ENCODE results near the gene PGGT1B.
A peak's percentile ranks its signal among the peaks of the same experiment; 100 is the strongest.
"Not testable (repeated sequence)": the region's sequence is repeated elsewhere in the genome, so short reads cannot be mapped to it uniquely, and the experiment has no call there.

The PGGT1B gene

GRCh38 chr5:115257981-115258380, 4.7 kb downstream of the PGGT1B start:
- no peak for DNase-seq

DNA sequence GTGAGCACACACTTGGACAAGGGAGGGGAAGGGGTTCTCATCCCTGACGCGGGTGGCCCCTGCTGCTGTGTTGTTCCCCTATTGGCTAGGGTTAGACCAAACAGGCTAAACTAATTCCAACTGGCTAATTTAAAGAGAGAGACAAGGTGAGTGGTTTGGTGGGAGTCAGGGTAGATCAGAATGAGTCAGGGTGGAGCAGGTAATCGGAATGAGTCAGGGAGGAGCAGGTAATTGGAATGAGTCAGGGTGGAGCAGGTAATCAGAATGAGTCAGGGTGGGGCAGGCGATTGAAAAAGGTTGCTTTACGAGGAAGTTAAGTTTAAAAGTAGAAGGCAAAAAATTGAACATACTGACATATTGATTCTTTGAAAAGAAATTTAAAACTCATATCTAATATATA, 13.3 kb downstream of the PGGT1B start:
- not testable (repeated sequence) for DNase-seq

DNA sequence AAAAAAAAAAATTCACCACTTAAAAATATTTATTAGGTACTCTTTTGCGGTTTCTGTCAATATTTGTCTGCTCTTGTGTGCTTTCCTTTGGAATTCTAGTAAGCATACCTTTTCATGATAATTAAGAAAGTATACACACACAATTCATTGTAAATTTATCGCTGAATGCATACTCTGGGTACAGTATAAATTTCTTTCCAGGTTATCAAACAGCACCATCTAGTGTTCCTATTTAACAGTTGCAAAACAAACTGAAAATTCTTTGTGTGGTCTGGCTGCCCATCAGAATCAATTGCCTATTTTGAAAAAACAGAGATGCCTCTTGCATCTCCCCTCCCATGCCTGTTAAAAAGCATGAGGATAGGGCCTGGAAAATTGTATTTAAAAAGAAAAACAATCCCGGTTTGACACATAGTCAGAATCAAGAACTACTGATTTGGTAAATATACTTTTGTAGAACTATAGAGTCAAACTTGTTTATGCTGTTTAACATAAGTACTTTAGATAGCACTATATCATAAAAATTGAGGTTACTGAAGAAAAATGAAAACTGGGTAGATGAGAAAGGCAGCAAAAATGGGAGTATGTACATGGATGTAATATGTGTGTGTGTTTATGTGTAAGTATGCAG, 16.2 kb downstream of the PGGT1B start:
- DNase-seq, result no peak

DNA sequence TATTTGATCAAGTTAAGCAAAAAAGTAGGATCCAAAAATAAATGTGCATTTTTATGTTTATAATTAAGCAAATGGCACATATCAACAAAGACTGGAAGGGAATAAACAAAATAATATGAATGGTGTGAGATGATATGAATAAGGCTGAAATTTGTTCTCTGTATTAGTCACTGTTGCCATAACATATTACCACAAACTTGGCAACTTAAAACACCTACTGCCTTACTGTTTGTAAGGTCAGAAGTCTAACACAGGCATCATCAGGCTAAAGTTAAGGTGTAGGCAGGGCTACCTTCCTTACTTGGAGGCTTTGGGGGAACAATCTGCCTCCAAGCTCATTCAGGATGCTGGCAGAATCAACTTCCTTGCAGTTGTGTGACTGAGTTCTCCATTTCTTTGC, 19.3 kb downstream of the PGGT1B start:
- no peak for DNase-seq

GRCh38 chr5:115241881-115242642, 20.6 kb downstream of the PGGT1B start:
- no peak for DNase-seq

DNA sequence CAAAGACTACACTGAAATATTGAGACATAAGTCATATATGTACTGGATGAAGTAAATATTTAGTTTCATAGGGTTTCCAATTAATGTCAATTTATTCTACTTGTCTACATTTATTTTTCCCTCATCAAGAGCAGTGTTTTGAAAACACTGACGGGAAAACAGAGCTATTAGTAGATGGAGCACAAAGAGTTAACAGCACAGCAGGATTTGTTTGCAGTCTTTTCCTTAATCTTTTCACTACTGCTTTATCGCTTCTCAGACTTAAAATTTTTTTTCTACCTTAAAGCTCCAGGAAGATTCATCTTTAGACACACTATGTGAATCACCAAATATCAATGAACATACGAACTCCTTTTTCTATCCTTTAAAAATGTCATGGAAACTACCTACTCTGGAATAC, 25.6 kb downstream of the PGGT1B start:
- no peak for DNase-seq

GRCh38 chr5:115236599-115236998, 26.1 kb downstream of the PGGT1B start:
- no peak for DNase-seq

GRCh38 chr5:115231598-115231997, 31.1 kb downstream of the PGGT1B start:
- DNase-seq, result no peak

GRCh38 chr5:115229606-115230005, 33.1 kb downstream of the PGGT1B start:
- no peak for DNase-seq

DNA sequence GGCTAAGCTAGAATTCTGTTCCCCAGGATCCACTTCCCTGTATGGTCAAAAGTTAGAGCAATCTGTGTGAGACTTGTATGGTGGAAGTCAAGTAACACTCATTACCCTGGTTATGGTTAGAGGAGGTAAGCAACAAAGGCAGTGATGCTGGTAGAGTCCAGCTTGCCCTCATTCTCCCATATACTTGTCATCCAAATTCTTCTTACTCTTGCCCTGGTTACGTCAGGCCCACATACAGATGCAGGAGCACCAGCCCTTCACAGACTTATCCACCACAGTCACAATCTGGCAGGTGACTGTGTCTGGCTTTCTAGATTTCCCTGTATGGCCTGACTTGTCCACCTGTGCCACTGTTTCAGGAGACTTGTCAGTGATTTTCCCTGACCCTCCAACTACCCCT, 35.4 kb downstream of the PGGT1B start:
- no peak for DNase-seq

GRCh38 chr5:115214541-115214940, 48.1 kb downstream of the PGGT1B start:
- no peak for DNase-seq

DNA sequence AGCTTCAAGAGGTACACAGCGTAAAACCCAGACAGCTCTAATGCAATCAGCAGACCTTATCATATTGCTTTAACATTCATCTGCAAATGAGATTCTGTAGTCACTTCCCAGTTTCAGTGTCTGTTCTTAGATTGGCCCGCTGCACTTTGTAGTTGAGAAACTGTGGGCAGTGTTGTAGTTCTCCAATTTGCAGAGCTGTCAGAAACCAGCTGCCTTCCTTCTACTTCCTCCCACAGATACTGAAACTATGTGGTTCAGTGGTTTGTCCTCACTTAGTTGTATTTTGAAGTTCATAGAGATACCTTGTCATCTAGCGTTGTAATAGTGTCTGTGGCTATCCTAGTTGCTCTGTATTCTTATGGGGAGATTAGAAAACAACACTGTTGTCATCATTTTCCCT, 53.4 kb downstream of the PGGT1B start:
- DNase-seq, result peak; percentile 69

- no peak for DNase-seq
Observed at GRCh38 chr5:115202952-115203351, 59.7 kb downstream of the PGGT1B start.

DNA sequence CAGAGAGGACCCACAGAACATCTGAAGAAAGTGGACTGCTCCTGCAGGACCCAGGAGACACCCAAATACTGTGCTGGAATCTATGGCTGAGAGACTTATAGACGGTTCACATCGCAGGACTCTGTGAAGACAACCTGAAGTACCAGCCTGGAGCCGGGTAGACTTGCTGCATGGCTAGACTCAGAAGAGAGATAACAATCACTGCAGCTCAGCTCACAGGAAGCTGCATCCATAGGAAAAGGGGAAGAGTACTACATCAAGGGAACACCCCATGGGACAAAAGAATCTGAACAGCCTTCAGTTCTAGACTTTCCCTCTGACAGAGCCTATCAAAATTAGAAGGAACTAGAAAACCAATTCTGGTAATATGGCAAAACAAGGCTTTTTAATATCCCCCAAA, 66.5 kb downstream of the PGGT1B start:
- DNase-seq, result no peak

DNA sequence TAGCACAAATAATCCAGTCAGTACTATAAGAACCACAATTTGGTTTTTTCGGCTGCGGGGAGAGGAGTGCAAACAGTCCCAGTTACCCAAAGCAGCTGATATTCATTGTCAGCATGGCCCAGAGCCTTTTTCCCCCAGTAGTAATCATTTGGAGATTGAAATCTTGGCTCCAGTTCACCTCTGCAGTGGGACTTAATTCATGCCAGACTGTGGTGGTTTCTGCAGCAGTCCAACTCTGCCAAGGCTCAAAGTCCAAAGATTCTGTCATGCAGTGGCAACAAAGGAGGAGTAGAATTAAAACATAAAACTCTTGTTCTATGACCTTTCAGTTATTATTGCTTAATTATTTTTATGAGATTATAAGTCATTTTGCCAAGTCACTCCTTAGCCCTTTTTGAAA, 68.0 kb downstream of the PGGT1B start:
- DNase-seq, result no peak

- no peak for DNase-seq
Observed at GRCh38 chr5:115193295-115193694, 69.4 kb downstream of the PGGT1B start.

- DNase-seq, result no peak
Observed at GRCh38 chr5:115192098-115192497, 70.6 kb downstream of the PGGT1B start.

DNA sequence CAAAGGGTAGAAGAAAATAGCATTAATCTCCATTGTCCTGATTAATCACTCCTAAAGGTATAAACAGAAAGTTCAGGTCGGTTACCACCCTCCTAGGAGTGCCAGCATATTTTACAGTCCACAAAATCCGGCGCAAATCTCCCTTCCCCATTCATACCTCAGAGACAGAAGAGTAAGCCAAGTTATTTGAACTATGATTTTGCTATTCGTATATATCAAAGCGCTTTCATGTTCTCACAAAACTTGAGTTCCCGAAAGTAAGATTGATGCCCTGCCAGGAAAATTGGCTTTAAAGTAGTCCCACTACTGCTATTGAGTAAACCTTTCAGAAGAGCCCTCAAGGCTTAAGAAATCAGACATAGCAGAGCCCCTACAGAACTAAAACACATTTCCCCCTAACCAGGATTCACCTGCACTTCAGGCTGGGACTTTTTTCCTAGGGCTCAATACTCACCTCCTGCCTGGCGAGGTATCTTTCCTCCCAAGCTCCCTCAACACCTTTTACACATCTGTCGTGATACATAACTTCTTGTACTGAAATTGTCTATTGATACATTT, 71.1 kb downstream of the PGGT1B start:
- no peak for DNase-seq

DNA sequence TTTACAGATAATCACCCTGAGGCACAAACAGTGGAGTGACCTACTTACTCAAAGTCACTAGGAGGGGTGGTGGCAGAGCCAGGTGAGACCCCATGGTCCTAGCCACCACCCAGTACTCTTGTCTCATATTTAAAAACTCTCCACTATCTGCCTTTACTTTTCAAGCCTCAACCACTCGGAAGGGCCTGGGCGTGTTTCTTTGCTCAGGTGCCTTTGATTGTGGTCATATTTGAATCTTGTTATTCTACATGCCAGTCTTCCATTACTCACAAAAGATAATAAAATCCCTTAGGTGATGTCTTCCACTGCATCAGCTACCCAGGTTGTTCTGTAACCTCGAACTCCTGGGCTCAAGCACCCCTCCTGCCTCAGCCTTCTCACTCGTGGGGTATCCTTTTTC, 72.3 kb downstream of the PGGT1B start:
- DNase-seq, result no peak

GRCh38 chr5:115189866-115190265, 72.8 kb downstream of the PGGT1B start:
- DNase-seq, result no peak

DNA sequence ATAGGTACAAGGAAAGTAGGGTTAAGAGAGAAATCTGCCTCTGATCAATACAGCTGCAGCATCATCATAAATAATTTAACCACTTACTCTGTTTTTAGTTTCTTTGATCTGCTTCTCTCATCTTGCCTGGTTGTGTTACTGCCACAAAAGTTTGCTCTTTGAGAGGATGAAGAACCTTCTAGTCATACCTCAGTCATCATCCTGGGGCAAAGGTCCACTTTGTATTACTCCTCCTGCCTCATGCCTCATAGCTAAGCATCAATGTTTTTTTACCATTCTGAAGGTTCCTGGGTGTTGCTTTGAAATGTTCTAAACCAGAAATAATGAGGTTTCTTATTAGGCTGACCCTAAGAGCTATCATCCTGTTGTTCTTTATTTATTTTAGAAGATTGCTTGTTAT, 75.9 kb downstream of the PGGT1B start:
- no peak for DNase-seq

DNA sequence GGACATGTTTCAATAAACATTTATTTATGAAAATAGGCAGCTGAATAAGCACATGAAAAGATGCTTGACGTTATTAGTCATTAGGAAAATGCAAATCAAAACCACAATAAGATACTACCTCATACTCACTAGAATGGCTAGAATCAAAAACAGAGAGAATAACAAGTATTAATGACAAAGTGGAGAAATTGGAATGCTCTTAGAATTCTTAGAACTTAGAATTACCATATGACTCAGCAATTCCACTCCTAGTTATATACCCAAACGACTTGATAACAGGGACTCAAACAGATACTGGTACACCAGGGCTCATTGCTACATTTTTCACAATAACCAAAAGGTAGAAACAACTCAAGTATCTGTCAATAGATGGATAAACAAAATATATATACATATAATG, 77.9 kb downstream of the PGGT1B start:
- no peak for DNase-seq

- no peak for DNase-seq
Observed at GRCh38 chr5:115181757-115182156, 80.9 kb downstream of the PGGT1B start.

- peak; percentile 68 for DNase-seq
Observed at GRCh38 chr5:115180165-115180709, 82.4 kb downstream of the PGGT1B start.
